SH-SY5Y (cell line): ENCODE measurements around the gene MBP.

Experiments used
- GATA2 ChIP-seq: IDR thresholded peaks from 2 replicates; pipeline ENCODE4 v1.6.1; 2011; ENCODE audit warnings: mild to moderate bottlenecking, low read depth, low read length
- GATA3 ChIP-seq: IDR thresholded peaks from 2 replicates; pipeline ENCODE4 v1.6.1; 2011; ENCODE audit warnings: low read depth, mild to moderate bottlenecking, low read length, moderate library complexity

GRCh38 chr18:76963936-76964335 lies 168.6 kb downstream of the MBP start:
- TF ChIP-seq GATA2 = no peak
- no peak for TF ChIP-seq GATA3
